ENCODE data around the gene SNCAIP. TPM values are rescaled to one million over a fixed set of nuclear protein-coding genes. Genes with fewer than 3 reads are reported as not detected.

The SNCAIP gene
- total RNA-seq, 1 experiment from 2014 or later: 3.0 TPM

DNA sequence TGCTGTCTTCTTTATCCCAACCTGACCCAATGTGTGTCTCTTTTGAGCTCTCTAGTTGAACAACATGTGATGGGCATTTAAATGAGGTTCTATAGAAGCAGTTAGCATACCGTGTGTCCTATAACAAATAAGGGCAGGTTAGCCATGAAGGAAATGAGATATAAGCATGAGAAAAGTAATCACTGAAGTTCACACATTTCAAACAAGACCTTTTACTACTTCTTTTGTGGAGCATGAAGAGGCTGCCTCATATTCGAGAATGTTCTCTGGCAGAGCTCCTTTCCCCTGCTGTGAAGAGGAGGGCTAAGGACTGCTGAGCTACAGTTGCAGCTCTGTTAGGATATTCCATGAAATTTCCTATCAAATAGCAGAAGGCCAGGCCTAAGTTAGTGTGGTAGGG is 15.2 kb upstream of the SNCAIP start:
- Histone ChIP-seq H2BK12ac (ENCODE audit: insufficient read length, low read depth, low read length) (no peak overlapping the region), H3K27ac (ENCODE audit: insufficient read length, low read depth, low read length) (no peak overlapping the region)
- H3K36me3 Mint-ChIP-seq (ENCODE audit: insufficient read depth in 1 of 3, low read depth in 3 of 3): peaks cover 0 to 12% (median 4%) of the 10 kb centered on the region in 3 experiments; a peak in 1 of 7 replicates

More for the DNA sequence above, 15.2 kb upstream of the SNCAIP start:
- H3K27me3 ChIP-seq (ENCODE audit: insufficient read depth, low read length): no peaks in the 10 kb centered on the region
- no peaks in the 10 kb centered on the region for H3K79me2 ChIP-seq (ENCODE audit: insufficient read depth, low read length)
- no peaks in the 10 kb centered on the region for H3K23me2 ChIP-seq (ENCODE audit: insufficient read length, low read depth, low read length, poor library complexity, severe bottlenecking)
- no peak overlapping the region for H2BK120ac ChIP-seq (ENCODE audit: low read depth, low read length, poor library complexity, severe bottlenecking)
- no peak for DNase-seq
- no peak overlapping the region for H2BK5ac ChIP-seq (ENCODE audit: insufficient read length, low read length)
- no peak overlapping the region for H3K4ac ChIP-seq (ENCODE audit: low read depth, low read length)
- Mint-ChIP-seq H3K4me3 (no peak overlapping the region), H3K27me3 (ENCODE audit: low read depth) (no peaks in the 10 kb centered on the region), H3K27ac (no peak overlapping the region), H3K9me3 (peaks cover 9 to 11% of the 10 kb centered on the region in 2 experiments; a peak in 4 of 5 replicates), H3K4me1 (peaks cover 16 to 24% of the 10 kb centered on the region in 2 experiments)
- WGBS (ENCODE audit: extremely low coverage, insufficient read length, low lambda C conversion rate): no CpG with 5 or more reads among the region's 2 CpGs
- H4K20me1 ChIP-seq (ENCODE audit: control insufficient read depth, insufficient read depth, insufficient read length): no peaks in the 10 kb centered on the region
- no peak overlapping the region for H3K14ac ChIP-seq (ENCODE audit: insufficient read depth, low read length)
- H3K23ac ChIP-seq (ENCODE audit: insufficient read length, low read depth, low read length): no peak overlapping the region
- no peak overlapping the region for H3T11ph ChIP-seq (ENCODE audit: low read length)
- H3K4me2 ChIP-seq (ENCODE audit: insufficient read depth, insufficient read length, low read length): no peak overlapping the region
- TF ChIP-seq CTCF (conservative IDR thresholded peaks at IDR 0.05): no peak
- no peak overlapping the region for H2AFZ ChIP-seq (ENCODE audit: low read length)
- H3K79me1 ChIP-seq (ENCODE audit: insufficient read depth, low read depth, low read length, poor library complexity, severe bottlenecking): no peaks in the 10 kb centered on the region
- no peak overlapping the region for H3K18ac ChIP-seq (ENCODE audit: insufficient read length, low read depth, low read length)
- no peak overlapping the region for H2AK5ac ChIP-seq (ENCODE audit: insufficient read length, low read length)
- H4K8ac ChIP-seq (replicated peaks; ENCODE audit: insufficient read length, low read depth, low read length): no peak overlapping the region
- H3K56ac ChIP-seq (ENCODE audit: insufficient read length, low read depth, low read length): no peak overlapping the region
- no peak overlapping the region for H4K91ac ChIP-seq (ENCODE audit: insufficient read length, low read depth, low read length)
- H3K9me3 ChIP-seq (ENCODE audit: control insufficient read depth, low read depth, low read length): no peaks in the 10 kb centered on the region
- H4K5ac ChIP-seq (ENCODE audit: insufficient read length, low read depth, low read length): no peak overlapping the region
- no peak overlapping the region for H2BK15ac ChIP-seq (ENCODE audit: low read depth, low read length)
- no peak overlapping the region for H3K9ac ChIP-seq (ENCODE audit: extremely low read depth, insufficient read length, low read length)
- peaks cover 4% of the 10 kb centered on the region; the same call in 1 of the 2 replicates for H3K4me1 ChIP-seq (ENCODE audit: insufficient read depth, low read length)
- H2BK20ac ChIP-seq (ENCODE audit: low read depth, low read length, poor library complexity, severe bottlenecking): no peak overlapping the region
